Measurements from ENCODE around the gene WNT2B. TPM values are rescaled to one million over a fixed set of nuclear protein-coding genes. Genes with fewer than 3 reads are reported as not detected.

Gene WNT2B
- polyA plus RNA-seq, 1 donor (not counting 4 experiments of a cell fraction or from before 2014, with no cell fraction given), result 0.51 TPM

- H3K36me3 ChIP-seq (ENCODE audit: control insufficient read depth in 2 of 2, extremely low read depth in 1 of 2, insufficient read depth in 2 of 2, low read length in 2 of 2), result no peaks in the 10 kb centered on the region
- dilution Hi-C loops (cut with MboI; ENCODE audit: extremely low pct_ligation_motif_present, low sequenced_read_pairs), result no loop called here
- H3K9ac ChIP-seq (ENCODE audit: control insufficient read depth, extremely low read depth, insufficient read depth, low read length), result peak overlapping the region; percentile 40
- H3K4me1 ChIP-seq (ENCODE audit: control insufficient read depth, extremely low read depth, insufficient read depth, low read length), result peaks cover 12% of the 10 kb centered on the region
- H3K9me3 ChIP-seq (ENCODE audit: control insufficient read depth, low read depth, low read length), result no peaks in the 10 kb centered on the region
- peak overlapping the region; percentile 28 to 68 (median 51) for H3K4me3 ChIP-seq (ENCODE audit: control insufficient read depth in 2 of 3, extremely low read depth in 1 of 3, insufficient read depth in 2 of 3, low read depth in 1 of 3, low read length in 3 of 3)
- no peak for DNase-seq (ENCODE audit: low read depth, low spot score)
- H3K79me2 ChIP-seq (ENCODE audit: control insufficient read depth, insufficient read depth, low read length), result no peaks in the 10 kb centered on the region
- FAIRE-seq, result no peak
- H2AFZ ChIP-seq (ENCODE audit: control insufficient read depth, low read length), result peak overlapping the region; percentile 78
- peak overlapping the region; percentile 88 for H3K4me2 ChIP-seq (ENCODE audit: control insufficient read depth, extremely low read depth, insufficient read depth, low read depth, low read length)
- no peak overlapping the region for H3K27ac ChIP-seq (ENCODE audit: control insufficient read depth, insufficient read depth, low read length)
- H4K20me1 ChIP-seq (ENCODE audit: control insufficient read depth, extremely low read depth, insufficient read depth, low read length), result no peaks in the 10 kb centered on the region
- H3K9me1 ChIP-seq (ENCODE audit: control insufficient read depth, extremely low read depth, insufficient read depth, low read length), result no peaks in the 10 kb centered on the region
- TF ChIP-seq EZH2 (IDR thresholded peaks at IDR 0.05; ENCODE audit: low read length) (peak; percentile 87), CTCF (optimal IDR thresholded peaks at IDR 0.05 in 1 of 3, IDR thresholded peaks at IDR 0.05 in 1 of 3, conservative IDR thresholded peaks at IDR 0.05 in 1 of 3; ENCODE audit: extremely low read depth in 1 of 3, insufficient read depth in 2 of 3, low read length in 3 of 3) (no peak)
- peaks cover 29% of the 10 kb centered on the region for H3K27me3 ChIP-seq (ENCODE audit: control insufficient read depth, extremely low read depth, insufficient read depth, low read length)
Measured at GRCh38 chr1:112509005-112509659, 367 bp downstream of the WNT2B start.

- dilution Hi-C loops (cut with MboI; ENCODE audit: extremely low pct_ligation_motif_present, low sequenced_read_pairs), result no loop called here
- Histone ChIP-seq H3K9ac (ENCODE audit: control insufficient read depth, extremely low read depth, insufficient read depth, low read length) (no peak overlapping the region), H3K4me2 (ENCODE audit: control insufficient read depth, extremely low read depth, insufficient read depth, low read depth, low read length) (no peak overlapping the region), H3K4me1 (ENCODE audit: control insufficient read depth, extremely low read depth, insufficient read depth, low read length) (peaks cover 12% of the 10 kb centered on the region), H3K36me3 (ENCODE audit: control insufficient read depth in 2 of 2, extremely low read depth in 1 of 2, insufficient read depth in 2 of 2, low read length in 2 of 2) (no peaks in the 10 kb centered on the region), H3K27ac (ENCODE audit: control insufficient read depth, insufficient read depth, low read length) (no peak overlapping the region), H4K20me1 (ENCODE audit: control insufficient read depth, extremely low read depth, insufficient read depth, low read length) (no peaks in the 10 kb centered on the region), H3K9me3 (ENCODE audit: control insufficient read depth, low read depth, low read length) (no peaks in the 10 kb centered on the region), H3K79me2 (ENCODE audit: control insufficient read depth, insufficient read depth, low read length) (no peaks in the 10 kb centered on the region), H3K4me3 (ENCODE audit: control insufficient read depth in 2 of 3, extremely low read depth in 1 of 3, insufficient read depth in 2 of 3, low read depth in 1 of 3, low read length in 3 of 3) (no peak overlapping the region), H2AFZ (ENCODE audit: control insufficient read depth, low read length) (no peak overlapping the region), H3K27me3 (ENCODE audit: control insufficient read depth, extremely low read depth, insufficient read depth, low read length) (peaks cover 29% of the 10 kb centered on the region), H3K9me1 (ENCODE audit: control insufficient read depth, extremely low read depth, insufficient read depth, low read length) (no peaks in the 10 kb centered on the region)
- DNase-seq (ENCODE audit: low read depth, low spot score), result no peak
- no peak for FAIRE-seq
- TF ChIP-seq EZH2 (IDR thresholded peaks at IDR 0.05; ENCODE audit: low read length), result peak; percentile 71
- no peak for TF ChIP-seq CTCF (optimal IDR thresholded peaks at IDR 0.05 in 1 of 3, IDR thresholded peaks at IDR 0.05 in 1 of 3, conservative IDR thresholded peaks at IDR 0.05 in 1 of 3; ENCODE audit: extremely low read depth in 1 of 3, insufficient read depth in 2 of 3, low read length in 3 of 3)
Measured at GRCh38 chr1:112509660-112510178, 954 bp downstream of the WNT2B start.

Measured in keratinocyte (primary cell).